Measurements from ENCODE around the gene HGFAC. TPM values are rescaled to one million over a fixed set of nuclear protein-coding genes. Genes with fewer than 3 reads are reported as not detected.

The HGFAC gene
- total RNA-seq, 2 experiments from 2014 or later: not detected

- no peak overlapping the region for H3K4me3 Mint-ChIP-seq
Observed at GRCh38 chr4:3469386-3470243, 27.8 kb downstream of the HGFAC start.

GRCh38 chr4:3470244-3471097 is 28.7 kb downstream of the HGFAC start:
- ATAC-seq (ENCODE audit: low read depth): no peak
- no peak overlapping the region for H3K27ac Mint-ChIP-seq

More at GRCh38 chr4:3469386-3470243, 27.8 kb downstream of the HGFAC start:
- ATAC-seq (ENCODE audit: low read depth): no peak
- Mint-ChIP-seq H3K36me3 (no peaks in the 10 kb centered on the region), H3K9me3 (no peaks in the 10 kb centered on the region), H3K27ac (no peak overlapping the region), H3K4me1 (no peaks in the 10 kb centered on the region), H3K27me3 (peaks cover 3% of the 10 kb centered on the region)
- POLR2A ChIA-PET: no interaction called here
- no peak for DNase-seq

DNA sequence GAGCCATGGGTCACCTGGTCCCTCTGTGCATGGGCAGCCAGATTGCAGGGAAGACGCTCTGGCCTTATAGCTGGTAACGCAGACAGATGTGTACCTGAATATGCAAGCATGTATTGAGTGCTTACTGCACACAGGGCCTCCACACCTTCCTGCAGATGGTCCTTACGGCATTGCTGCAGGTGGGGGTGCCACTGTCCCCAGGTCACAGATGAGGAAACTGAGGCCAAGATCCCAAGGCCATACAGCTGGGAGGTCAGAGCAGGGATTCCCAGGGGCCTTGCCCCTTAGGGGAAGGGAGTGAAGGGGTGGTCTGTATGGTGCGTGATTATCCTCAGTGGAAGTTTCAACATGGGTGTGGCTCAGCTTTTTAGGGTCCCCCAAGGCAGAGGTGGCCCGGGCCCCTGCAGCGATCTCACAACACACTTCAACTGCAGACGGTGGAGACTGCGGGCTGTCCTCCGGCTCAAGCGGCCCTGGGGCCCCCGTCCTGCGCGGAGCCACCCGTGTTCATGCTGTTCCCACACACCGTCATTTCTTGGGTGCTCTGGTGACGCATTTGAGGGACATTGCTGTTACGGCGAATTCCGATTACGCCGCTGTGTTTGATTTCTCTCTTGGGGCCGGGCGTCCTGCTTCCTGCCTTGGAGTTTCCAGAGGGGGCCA is 29.5 kb downstream of the HGFAC start:
- DNase-seq (no peak), ATAC-seq (ENCODE audit: low read depth) (no peak)
- Mint-ChIP-seq H3K36me3 (no peaks in the 10 kb centered on the region), H3K27ac (no peak overlapping the region), H3K9me3 (no peaks in the 10 kb centered on the region), H3K27me3 (no peaks in the 10 kb centered on the region), H3K4me3 (no peak overlapping the region), H3K4me1 (no peaks in the 10 kb centered on the region)
- POLR2A ChIA-PET: no interaction called here

More at GRCh38 chr4:3470244-3471097, 28.7 kb downstream of the HGFAC start:
- POLR2A ChIA-PET: no interaction called here
- Mint-ChIP-seq H3K27me3 (no peaks in the 10 kb centered on the region), H3K4me3 (no peak overlapping the region), H3K36me3 (no peaks in the 10 kb centered on the region), H3K4me1 (no peaks in the 10 kb centered on the region), H3K9me3 (no peaks in the 10 kb centered on the region)
- DNase-seq: no peak

GRCh38 chr4:3471886-3472285 is 30.1 kb downstream of the HGFAC start:
- DNase-seq: no peak
- Mint-ChIP-seq H3K4me1 (no peaks in the 10 kb centered on the region), H3K4me3 (no peak overlapping the region), H3K9me3 (no peaks in the 10 kb centered on the region), H3K36me3 (no peaks in the 10 kb centered on the region), H3K27me3 (no peaks in the 10 kb centered on the region), H3K27ac (no peak overlapping the region)
- no peak for ATAC-seq (ENCODE audit: low read depth)
- POLR2A ChIA-PET: no interaction called here

DNA sequence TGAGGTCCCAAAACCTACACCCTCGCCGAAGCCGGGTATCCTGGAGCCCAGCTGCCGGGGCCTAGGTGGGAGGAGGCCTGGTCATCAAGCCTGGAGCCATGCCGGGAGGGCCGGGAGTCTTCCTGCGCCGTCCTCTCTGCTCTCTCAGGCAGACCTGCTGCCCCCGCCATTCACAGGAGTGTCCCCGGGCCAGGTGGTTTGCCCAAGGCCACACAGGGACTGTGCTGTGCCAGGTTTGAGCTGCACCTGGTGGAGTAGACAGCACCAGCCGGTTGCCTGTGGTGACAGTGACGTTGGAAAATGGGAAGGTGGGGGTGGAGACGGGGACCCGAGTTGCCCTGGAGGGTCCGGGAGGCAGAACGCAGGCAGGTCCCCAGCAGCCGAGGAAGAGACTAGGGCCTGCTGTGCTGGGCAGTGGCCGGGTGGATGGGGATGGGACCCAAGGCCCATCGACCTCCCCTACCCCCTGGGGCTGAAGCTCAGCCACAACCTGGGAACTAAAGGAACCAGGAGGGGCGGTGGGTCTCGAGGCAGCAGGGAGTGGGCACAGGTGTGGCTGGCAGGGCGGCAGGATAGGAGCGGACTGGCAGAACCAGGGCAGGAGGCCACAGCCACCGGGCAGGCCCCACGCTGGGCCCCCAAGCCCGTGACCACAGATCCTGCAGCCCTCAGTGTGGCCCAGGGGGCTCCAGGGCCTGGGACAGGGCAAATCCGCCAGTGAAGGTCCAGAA is 30.8 kb downstream of the HGFAC start:
- H3K4me3 Mint-ChIP-seq: no peak overlapping the region
- H3K27ac Mint-ChIP-seq: no peak overlapping the region
- POLR2A ChIA-PET: no interaction called here
- no peak for ATAC-seq (ENCODE audit: low read depth)
- no peaks in the 10 kb centered on the region for H3K4me1 Mint-ChIP-seq
- no peaks in the 10 kb centered on the region for H3K27me3 Mint-ChIP-seq
- DNase-seq: no peak
- no peaks in the 10 kb centered on the region for H3K9me3 Mint-ChIP-seq
- H3K36me3 Mint-ChIP-seq: no peaks in the 10 kb centered on the region

GRCh38 chr4:3473181-3473950 is 31.6 kb downstream of the HGFAC start:
- POLR2A ChIA-PET: no interaction called here
- ATAC-seq (ENCODE audit: low read depth) (no peak), DNase-seq (no peak)
- no peak overlapping the region for H3K27ac Mint-ChIP-seq
- no peaks in the 10 kb centered on the region for H3K27me3 Mint-ChIP-seq
- H3K4me1 Mint-ChIP-seq: no peaks in the 10 kb centered on the region
- no peaks in the 10 kb centered on the region for H3K36me3 Mint-ChIP-seq
- no peak overlapping the region for H3K4me3 Mint-ChIP-seq
- no peaks in the 10 kb centered on the region for H3K9me3 Mint-ChIP-seq

GRCh38 chr4:3473996-3474765 is 32.4 kb downstream of the HGFAC start:
- no peak for DNase-seq
- Mint-ChIP-seq H3K4me1 (no peaks in the 10 kb centered on the region), H3K9me3 (no peaks in the 10 kb centered on the region), H3K27ac (no peak overlapping the region), H3K36me3 (no peaks in the 10 kb centered on the region), H3K4me3 (no peak overlapping the region), H3K27me3 (no peaks in the 10 kb centered on the region)
- ATAC-seq (ENCODE audit: low read depth): no peak
- POLR2A ChIA-PET: no interaction called here

- ATAC-seq (ENCODE audit: low read depth) (no peak), DNase-seq (no peak)
- Mint-ChIP-seq H3K9me3 (no peaks in the 10 kb centered on the region), H3K27me3 (peaks cover under 1% of the 10 kb centered on the region), H3K36me3 (no peaks in the 10 kb centered on the region), H3K4me3 (no peak overlapping the region), H3K27ac (no peak overlapping the region), H3K4me1 (no peaks in the 10 kb centered on the region)
- POLR2A ChIA-PET: no interaction called here
Observed at GRCh38 chr4:3475041-3475712, 33.4 kb downstream of the HGFAC start.

- POLR2A ChIA-PET: no interaction called here
- H3K4me1 Mint-ChIP-seq: no peaks in the 10 kb centered on the region
- no peak overlapping the region for H3K27ac Mint-ChIP-seq
- H3K36me3 Mint-ChIP-seq: no peaks in the 10 kb centered on the region
- ATAC-seq (ENCODE audit: low read depth): no peak
- no peak for DNase-seq
- H3K27me3 Mint-ChIP-seq: peaks cover 6% of the 10 kb centered on the region
- H3K4me3 Mint-ChIP-seq: no peak overlapping the region
- H3K9me3 Mint-ChIP-seq: no peaks in the 10 kb centered on the region
Observed at GRCh38 chr4:3475713-3476260, 34.0 kb downstream of the HGFAC start.

DNA sequence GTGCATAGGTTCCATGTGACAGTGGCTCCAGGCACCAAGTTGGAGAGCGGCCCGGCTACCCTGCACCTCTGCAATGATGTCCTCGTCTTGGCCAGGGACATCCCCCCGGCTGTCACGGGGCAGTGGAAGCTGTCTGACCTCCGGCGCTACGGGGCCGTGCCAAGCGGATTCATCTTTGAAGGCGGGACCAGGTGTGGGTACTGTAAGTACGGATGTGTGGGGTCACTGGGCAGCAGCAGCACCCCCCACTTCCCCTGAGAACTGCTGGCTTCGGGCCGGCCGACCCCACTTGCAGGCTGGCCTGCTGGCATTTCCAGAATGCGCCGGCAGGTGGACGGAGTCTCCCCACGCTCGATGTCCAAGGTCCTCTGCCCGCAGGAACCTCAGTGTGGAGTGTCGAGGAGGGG is 34.6 kb downstream of the HGFAC start:
- Mint-ChIP-seq H3K4me3 (no peak overlapping the region), H3K27ac (no peak overlapping the region), H3K9me3 (no peaks in the 10 kb centered on the region), H3K4me1 (no peaks in the 10 kb centered on the region), H3K36me3 (no peaks in the 10 kb centered on the region), H3K27me3 (peaks cover 10% of the 10 kb centered on the region)
- POLR2A ChIA-PET: no interaction called here
- ATAC-seq (ENCODE audit: low read depth) (no peak), DNase-seq (no peak)

GRCh38 chr4:3476936-3477749 is 35.4 kb downstream of the HGFAC start:
- POLR2A ChIA-PET: no interaction called here
- Mint-ChIP-seq H3K27ac (no peak overlapping the region), H3K4me3 (no peak overlapping the region), H3K4me1 (no peaks in the 10 kb centered on the region), H3K9me3 (no peaks in the 10 kb centered on the region), H3K36me3 (no peaks in the 10 kb centered on the region), H3K27me3 (peaks cover 15% of the 10 kb centered on the region)
- no peak for DNase-seq
- no peak for ATAC-seq (ENCODE audit: low read depth)
